ENCODE results near the gene TSEN54.
"Not testable (repeated sequence)": the region's sequence is repeated elsewhere in the genome, so short reads cannot be mapped to it uniquely, and the experiment has no call there.

The TSEN54 gene

DNA sequence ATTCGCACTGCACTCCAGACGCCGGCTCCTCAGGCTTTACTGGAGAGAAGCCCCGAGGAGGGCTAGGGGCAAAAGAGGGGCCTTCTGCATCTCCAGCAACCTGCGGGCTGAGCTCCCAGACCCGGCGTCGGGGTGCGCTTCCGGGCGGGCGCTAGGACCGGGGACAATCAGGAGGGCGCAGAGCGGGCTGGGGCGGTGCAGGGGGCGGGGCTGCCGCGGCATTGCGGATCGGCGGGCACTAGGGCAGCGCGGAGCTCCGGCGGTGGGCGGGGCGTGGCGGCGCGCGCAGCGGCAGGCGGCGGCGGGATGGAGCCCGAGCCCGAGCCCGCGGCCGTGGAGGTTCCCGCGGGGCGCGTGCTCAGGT lies at the start of gene TSEN54:
Gene TSEN54, plus strand, starts transcription at position 274 of the 364 bp plus-strand sequence. Its CDS starts 33 bp downstream, at position 307.
- no peak for FAIRE-seq

GRCh38 chr17:75468291-75468754 lies 48.0 kb upstream of the TSEN54 start:
- FAIRE-seq = no peak

DNA sequence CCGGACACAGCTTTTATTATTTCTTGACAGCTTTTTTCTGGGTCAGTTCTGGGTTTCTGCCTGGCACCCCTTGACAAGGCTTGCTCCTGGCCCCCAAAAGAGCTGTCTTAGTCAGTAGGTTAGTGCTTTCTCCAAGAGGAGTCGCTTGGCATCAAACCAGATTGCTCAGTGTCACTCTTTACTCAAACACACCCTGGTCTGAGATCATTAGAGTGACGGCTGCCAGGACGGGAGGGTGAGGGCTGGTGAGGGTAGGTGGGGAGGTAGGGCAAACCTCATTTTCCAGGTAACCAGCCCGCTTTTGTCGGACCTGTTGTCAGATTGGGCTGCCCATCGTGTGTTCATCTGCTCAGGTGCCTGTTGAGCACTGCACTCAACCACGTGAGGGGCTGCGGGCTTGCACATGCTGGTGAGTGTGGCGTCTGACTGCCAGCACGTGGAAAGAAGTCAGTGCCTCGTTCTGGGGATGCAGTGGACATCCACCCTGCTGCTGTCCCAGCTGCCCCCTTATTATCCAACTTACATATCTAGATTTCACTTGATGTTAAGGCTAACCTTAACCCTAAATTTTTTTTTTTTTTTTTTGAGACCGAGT lies 47.5 kb upstream of the TSEN54 start:
- FAIRE-seq = no peak

DNA sequence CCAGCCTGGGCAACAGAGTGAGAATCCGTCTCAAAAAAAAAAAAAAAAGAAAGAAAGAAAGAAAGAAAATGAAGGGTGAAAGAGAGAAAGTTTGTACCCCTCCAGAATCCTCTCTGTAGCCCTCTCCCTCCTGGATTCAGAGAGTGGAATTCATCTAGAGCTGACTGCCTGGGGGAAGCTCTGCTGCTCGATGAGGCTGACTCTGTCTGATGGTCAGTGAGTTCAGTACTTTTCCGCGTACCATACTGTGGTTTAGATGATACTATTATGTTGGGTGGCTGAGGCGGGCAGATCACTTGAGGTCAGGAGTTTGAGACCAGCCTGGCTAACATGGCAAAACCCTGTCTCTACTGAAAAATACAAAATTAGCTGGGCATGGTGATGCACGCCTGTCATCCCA lies 45.1 kb upstream of the TSEN54 start:
- FAIRE-seq = no peak

DNA sequence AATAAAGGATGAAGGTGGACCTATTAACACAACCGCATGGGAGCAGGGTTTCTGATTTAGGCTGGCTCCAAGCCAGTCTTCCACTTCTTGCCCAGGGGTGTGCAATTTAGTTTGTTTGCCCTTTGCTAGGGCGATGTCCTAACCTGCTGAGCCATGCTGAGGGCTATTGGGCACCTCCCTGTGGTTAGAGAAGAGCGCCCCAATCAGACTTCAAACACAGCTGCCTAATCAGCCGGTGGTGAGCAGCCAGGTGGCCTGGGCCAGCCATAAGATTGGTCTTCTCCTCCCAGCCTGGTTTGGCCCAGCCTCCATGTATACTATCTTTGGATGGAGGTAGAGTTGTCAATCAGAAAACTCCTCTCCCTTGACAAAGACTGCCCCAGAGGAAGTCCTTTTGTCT lies 44.2 kb upstream of the TSEN54 start:
- FAIRE-seq = no peak

- no peak for FAIRE-seq
These were observed 43.1 kb upstream of the TSEN54 start for GRCh38 chr17:75473246-75473645.

- no peak for FAIRE-seq
These were observed 41.6 kb upstream of the TSEN54 start for GRCh38 chr17:75474736-75475135.

- FAIRE-seq = no peak
These were observed 41.0 kb upstream of the TSEN54 start for GRCh38 chr17:75475144-75475835.

DNA sequence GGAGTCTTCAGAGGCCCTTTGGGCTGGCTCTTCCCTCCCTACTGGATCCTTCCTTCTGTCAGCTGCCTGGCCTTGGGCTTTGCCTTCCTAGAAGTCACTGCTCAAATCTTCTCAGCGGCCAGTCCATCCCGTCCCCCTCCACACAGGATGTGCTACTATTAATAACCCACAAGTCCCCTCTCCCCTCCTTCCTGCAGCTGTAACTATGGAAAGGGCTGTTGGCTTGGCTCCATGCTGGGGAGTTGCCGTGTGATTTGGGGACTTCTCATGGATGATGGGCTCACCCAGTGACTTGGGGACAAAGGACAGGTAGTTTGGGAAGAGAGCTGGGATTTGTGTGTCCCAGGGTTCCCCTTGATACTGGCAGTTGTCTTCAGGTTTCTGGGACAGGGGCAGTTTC lies 40.5 kb upstream of the TSEN54 start:
- no peak for FAIRE-seq

GRCh38 chr17:75476271-75476671 lies 40.1 kb upstream of the TSEN54 start:
- FAIRE-seq = no peak

GRCh38 chr17:75476752-75477489 lies 39.4 kb upstream of the TSEN54 start:
- FAIRE-seq = no peak

GRCh38 chr17:75477490-75477862 lies 38.9 kb upstream of the TSEN54 start:
- FAIRE-seq = not testable (repeated sequence)

- no peak for FAIRE-seq
These were observed 37.8 kb upstream of the TSEN54 start for GRCh38 chr17:75478508-75478907.

GRCh38 chr17:75480281-75480680 lies 36.0 kb upstream of the TSEN54 start:
- no peak for FAIRE-seq

GRCh38 chr17:75481194-75482068 lies 34.9 kb upstream of the TSEN54 start:
- no peak for FAIRE-seq

- no peak for FAIRE-seq
These were observed 34.0 kb upstream of the TSEN54 start for GRCh38 chr17:75482098-75482942.

- no peak for FAIRE-seq
These were observed 30.6 kb upstream of the TSEN54 start for GRCh38 chr17:75485688-75486087.

GRCh38 chr17:75486151-75486550 lies 30.2 kb upstream of the TSEN54 start:
- FAIRE-seq = no peak

DNA sequence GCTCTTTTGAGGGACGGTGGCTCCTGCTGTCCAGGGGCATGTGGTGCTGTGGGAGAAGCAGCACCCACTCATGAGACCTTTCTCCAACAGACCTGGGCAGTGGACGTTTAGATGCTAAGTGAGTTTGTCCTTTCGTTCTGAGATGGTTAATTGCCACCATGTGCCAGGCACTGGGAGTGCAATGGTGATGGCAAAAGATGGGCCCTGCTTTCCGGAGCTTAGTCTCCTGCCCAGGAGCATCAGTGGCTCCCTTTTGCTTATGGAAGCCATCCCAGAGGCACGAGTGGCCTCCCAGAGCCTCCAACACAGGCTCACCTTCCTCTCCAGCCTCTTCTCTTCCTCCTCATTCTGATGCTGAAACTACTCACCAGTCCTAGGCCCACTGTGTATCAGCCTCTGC lies 29.4 kb upstream of the TSEN54 start:
- FAIRE-seq = no peak

- no peak for FAIRE-seq
These were observed 28.8 kb upstream of the TSEN54 start for GRCh38 chr17:75487351-75488070.

All from G401.6 (cell line).